Stimulated activated CD4-positive, alpha-beta T cell treated with anti-CD3 and anti-CD28 coated beads, TNF-alpha, amount 100 ng/mL, for 1 hour (primary cell): ENCODE measurements around the gene FKBP15.

Source experiments
- DNase-seq, 3 donors: peaks; one replicate each; pipeline ENCODE4 v3.0.0-alpha.2; 2020; ENCODE audit warnings: low read depth in 3 of 3, low spot score in 1 of 3

Gene FKBP15

GRCh38 chr9:113184539-113184938 lies 36.5 kb downstream of the FKBP15 start:
- DNase-seq, result no peak

- DNase-seq, result no peak
Observed at GRCh38 chr9:113183956-113184488, 37.1 kb downstream of the FKBP15 start.

GRCh38 chr9:113181165-113181564 lies 39.9 kb downstream of the FKBP15 start:
- no peak for DNase-seq

- DNase-seq, result no peak
Observed at GRCh38 chr9:113179839-113180238, 41.2 kb downstream of the FKBP15 start.

- DNase-seq, result no peak
Observed at GRCh38 chr9:113178087-113178486, 43.0 kb downstream of the FKBP15 start.

- no peak for DNase-seq
Observed at GRCh38 chr9:113177251-113177650, 43.8 kb downstream of the FKBP15 start.

GRCh38 chr9:113176803-113177202 lies 44.3 kb downstream of the FKBP15 start:
- no peak for DNase-seq

GRCh38 chr9:113173341-113173740 lies 47.7 kb downstream of the FKBP15 start:
- no peak for DNase-seq

GRCh38 chr9:113168809-113169208 lies 52.3 kb downstream of the FKBP15 start:
- DNase-seq, result no peak

- no peak for DNase-seq
Observed at GRCh38 chr9:113166039-113166438, 55.0 kb downstream of the FKBP15 start.

GRCh38 chr9:113164536-113165300 lies 56.4 kb downstream of the FKBP15 start:
- DNase-seq, result no peak

- no peak for DNase-seq
Observed at GRCh38 chr9:113163001-113163400, 58.1 kb downstream of the FKBP15 start.

GRCh38 chr9:113160571-113160970 lies 60.5 kb downstream of the FKBP15 start:
- DNase-seq, result no peak

- no peak for DNase-seq
Observed at GRCh38 chr9:113158446-113158845, 62.6 kb downstream of the FKBP15 start.

- no peak for DNase-seq
Observed at GRCh38 chr9:113156880-113157279, 64.2 kb downstream of the FKBP15 start.

GRCh38 chr9:113155911-113156588 lies 65.0 kb downstream of the FKBP15 start:
- no peak for DNase-seq

- no peak for DNase-seq
Observed at GRCh38 chr9:113154946-113155345, 66.1 kb downstream of the FKBP15 start.

GRCh38 chr9:113154471-113154870 lies 66.6 kb downstream of the FKBP15 start:
- DNase-seq, result no peak

GRCh38 chr9:113153599-113153998 lies 67.5 kb downstream of the FKBP15 start:
- no peak for DNase-seq

- DNase-seq, result no peak
Observed at GRCh38 chr9:113152699-113153098, 68.4 kb downstream of the FKBP15 start.

- no peak for DNase-seq
Observed at GRCh38 chr9:113151696-113152630, 69.1 kb downstream of the FKBP15 start.
